Prostate gland (tissue), 2 donors: ENCODE results near the gene TNKS1BP1. TPM values are rescaled to one million over a fixed set of nuclear protein-coding genes. Genes with fewer than 3 reads are reported as not detected.
A peak's percentile ranks its signal among the peaks of the same experiment; 100 is the strongest.

Experiments used
- DNase-seq: peaks from one replicate; pipeline ENCODE4 v3.0.0-alpha.2; 2019; ENCODE audit warnings: low spot score
- H3K27ac ChIP-seq, 2 donors: fragments of 200-600 bp; sonication (generic); 2 replicates each; pipeline ENCODE4 v1.5.1; 2017 to 2019
- H3K27me3 ChIP-seq: fragments of 200-600 bp; sonication (generic); replicated peaks from 2 replicates; pipeline ENCODE4 v1.5.1; 2019; ENCODE audit not compliant: insufficient read depth
- H3K36me3 ChIP-seq, 2 donors: fragments of 200-600 bp; sonication (generic); 1 replicate in 1 of 2; 2 replicates in 1 of 2; pipeline versions ENCODE4 v1.5.1 to v1.8.1; 2017 to 2019
- H3K4me1 ChIP-seq: fragments of 200-600 bp; sonication (generic); replicated peaks from 2 replicates; pipeline ENCODE4 v1.5.1; 2019
- H3K4me3 ChIP-seq, 2 donors: fragments of 200-600 bp; sonication (generic); 2 replicates each; pipeline ENCODE4 v1.5.1; 2017 to 2019
- H3K9me3 ChIP-seq: fragments of 200-600 bp; sonication (generic); 2 replicates; pipeline ENCODE4 v1.5.1; 2017
- POLR2A ChIP-seq: fragments of 450-650 bp; IDR thresholded peaks from one replicate; pipeline ENCODE4 v1.6.1; 2016; ENCODE audit warnings: antibody characterized with exemption, mild to moderate bottlenecking
- POLR2AphosphoS5 ChIP-seq: sonication (generic); formaldehyde crosslinking; IDR thresholded peaks from one replicate; pipeline ENCODE4 v1.6.1; 2017; ENCODE audit warnings: antibody characterized with exemption
- WGBS: methylation state at CpG from one replicate; pipeline ENCODE4 v1.1.5; 2018; 5-methylcytosine and 5-hydroxymethylcytosine counted together
- intact Hi-C: fragments of 100-400 bp; cut with DNase I; formaldehyde crosslinking; loops from one replicate; pipeline ENCODE4 v1.14.2; 2022
- total RNA-seq, 2 donors: library from RNA; depleted of rRNA; stranded (reverse); fragments of >200 nt; gene quantifications; one replicate each; pipeline ENCODE4 v1.1.0, GENCODE V29; 2016
- TF ChIP-seq, protein P1 (sequence below), 4 experiments: fragments of 200-600 bp in 2 of 4; fragments of 450-650 bp in 2 of 4; sonication (generic) in 2 of 4; IDR thresholded peaks; 1 replicate in 3 of 4; 2 replicates in 1 of 4; pipeline ENCODE4 v1.5.1; 2016 to 2019; ENCODE audit warnings: antibody characterized with exemption in 4 of 4, mild to moderate bottlenecking in 2 of 4, moderate library complexity in 2 of 4

TNKS1BP1 gene
- total RNA-seq = 100 to 1,000 TPM; 140 to 158 TPM

DNA sequence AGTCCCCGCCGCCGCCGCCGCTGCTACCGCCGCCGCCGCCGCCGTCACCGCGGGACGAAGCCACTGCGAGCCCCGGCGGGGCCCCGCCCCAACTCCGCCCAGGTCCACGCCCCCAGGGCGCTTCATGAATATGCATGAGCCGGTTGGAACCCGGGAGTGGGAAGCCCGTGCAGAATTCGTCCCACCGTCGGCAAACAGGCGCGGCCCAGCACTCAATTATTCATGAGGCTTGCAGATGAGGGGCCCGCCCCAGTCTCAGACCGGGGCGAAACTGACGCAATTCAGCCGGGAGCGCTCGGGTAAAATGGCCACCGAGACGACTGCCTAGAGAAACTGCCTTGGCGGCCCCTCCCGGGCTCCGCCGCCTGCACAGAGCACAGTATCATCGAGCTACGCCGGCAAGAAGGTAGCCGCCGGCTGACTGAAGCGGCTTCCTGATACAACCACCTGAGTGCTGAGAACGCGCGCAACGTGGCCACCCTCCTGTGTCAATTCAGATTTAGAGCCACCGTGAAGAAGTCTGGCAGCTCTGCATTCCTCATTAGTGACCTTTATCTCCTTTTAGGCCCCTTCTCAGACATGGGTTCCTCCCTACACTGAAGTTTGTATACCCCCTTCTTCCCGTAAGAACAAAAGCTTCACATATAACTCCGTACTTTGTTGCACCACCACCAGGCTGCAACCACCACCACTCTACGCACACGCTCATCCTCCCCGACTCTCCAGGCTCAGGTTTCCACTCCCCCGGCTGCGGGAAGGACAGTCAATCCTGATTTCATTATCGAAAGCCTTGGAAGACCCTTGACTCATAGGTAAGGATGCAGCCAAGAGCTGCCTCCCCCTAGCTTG, at the start of gene TNKS1BP1:
TSS of gene TNKS1BP1 (minus strand) at position 67 of the 849 bp plus-strand sequence. CDS start 3,067 bp downstream, outside the sequence.
- H3K36me3 ChIP-seq = peaks cover 3 to 5% of the 10 kb centered on the region in 2 donors
- H3K4me1 ChIP-seq = peaks cover 17% of the 10 kb centered on the region

DNA sequence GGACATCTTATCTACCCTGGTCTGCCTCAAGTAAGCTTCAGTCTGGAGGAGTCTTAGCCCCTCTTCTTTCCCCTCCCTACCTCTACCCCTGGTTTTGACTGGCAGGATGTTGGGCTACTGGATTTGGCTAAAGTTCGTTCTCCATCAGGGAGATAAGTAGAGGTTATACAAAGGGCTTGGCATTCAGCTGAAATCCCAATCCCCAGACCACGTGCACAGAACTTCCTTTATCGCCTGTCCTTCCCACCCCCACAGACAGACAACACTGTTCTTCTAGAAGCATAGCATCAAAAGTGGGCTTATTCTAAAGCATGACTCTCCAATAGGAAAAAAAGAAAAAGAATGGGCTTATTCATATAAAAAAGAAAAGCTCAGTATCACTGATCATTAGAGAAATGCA, 48.4 kb upstream of the TNKS1BP1 start:
- no peak for DNase-seq
- no peaks in the 10 kb centered on the region for H3K36me3 ChIP-seq
- peaks cover 5% of the 10 kb centered on the region for H3K27me3 ChIP-seq
- no peaks in the 10 kb centered on the region for H3K9me3 ChIP-seq
- no peak overlapping the region for H3K4me3 ChIP-seq
- no peaks in the 10 kb centered on the region for H3K4me1 ChIP-seq
- no peak overlapping the region for H3K27ac ChIP-seq
- WGBS = 61% methylated on average over 3 of the region's 3 CpGs
- intact Hi-C loops = no loop called here
- TF ChIP-seq POLR2A (no peak), POLR2AphosphoS5 (no peak)
- TF ChIP-seq, protein P1, sequence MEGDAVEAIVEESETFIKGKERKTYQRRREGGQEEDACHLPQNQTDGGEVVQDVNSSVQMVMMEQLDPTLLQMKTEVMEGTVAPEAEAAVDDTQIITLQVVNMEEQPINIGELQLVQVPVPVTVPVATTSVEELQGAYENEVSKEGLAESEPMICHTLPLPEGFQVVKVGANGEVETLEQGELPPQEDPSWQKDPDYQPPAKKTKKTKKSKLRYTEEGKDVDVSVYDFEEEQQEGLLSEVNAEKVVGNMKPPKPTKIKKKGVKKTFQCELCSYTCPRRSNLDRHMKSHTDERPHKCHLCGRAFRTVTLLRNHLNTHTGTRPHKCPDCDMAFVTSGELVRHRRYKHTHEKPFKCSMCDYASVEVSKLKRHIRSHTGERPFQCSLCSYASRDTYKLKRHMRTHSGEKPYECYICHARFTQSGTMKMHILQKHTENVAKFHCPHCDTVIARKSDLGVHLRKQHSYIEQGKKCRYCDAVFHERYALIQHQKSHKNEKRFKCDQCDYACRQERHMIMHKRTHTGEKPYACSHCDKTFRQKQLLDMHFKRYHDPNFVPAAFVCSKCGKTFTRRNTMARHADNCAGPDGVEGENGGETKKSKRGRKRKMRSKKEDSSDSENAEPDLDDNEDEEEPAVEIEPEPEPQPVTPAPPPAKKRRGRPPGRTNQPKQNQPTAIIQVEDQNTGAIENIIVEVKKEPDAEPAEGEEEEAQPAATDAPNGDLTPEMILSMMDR (IDR thresholded peaks at IDR 0.05) = no peak

More for the DNA sequence above, at the start of gene TNKS1BP1:
- peak within 1 kb of the TSS; percentile 97 to 99 for H3K27ac ChIP-seq
- no peaks in the 10 kb centered on the region for H3K27me3 ChIP-seq
- WGBS = under 1% methylated on average over 44 of the region's 61 CpGs
- intact Hi-C loops = loop anchor here (10.0 kb wide), 1 partner anchor 1250 kb away; the partner anchor contains the start of genes LPXN and ZFP91
- peak; percentile 99 for DNase-seq
- no peaks in the 10 kb centered on the region for H3K9me3 ChIP-seq
- peak within 1 kb of the TSS; percentile 81 to 94 for H3K4me3 ChIP-seq
- TF ChIP-seq, protein P1 (IDR thresholded peaks at IDR 0.05) = peak in 1 of 4 experiments; percentile 12
- TF ChIP-seq POLR2A (peak; percentile 88), POLR2AphosphoS5 (peak; percentile 92)

- Histone ChIP-seq H3K27me3 (no peaks in the 10 kb centered on the region), H3K4me3 (no peak overlapping the region), H3K9me3 (no peaks in the 10 kb centered on the region), H3K36me3 (no peaks in the 10 kb centered on the region), H3K27ac (no peak overlapping the region), H3K4me1 (no peaks in the 10 kb centered on the region)
- intact Hi-C loops = no loop called here
- no peak for DNase-seq
- TF ChIP-seq POLR2A (no peak), POLR2AphosphoS5 (no peak)
- TF ChIP-seq, protein P1 (IDR thresholded peaks at IDR 0.05) = no peak
Observed at GRCh38 chr11:57370941-57371340, 46.2 kb upstream of the TNKS1BP1 start.

DNA sequence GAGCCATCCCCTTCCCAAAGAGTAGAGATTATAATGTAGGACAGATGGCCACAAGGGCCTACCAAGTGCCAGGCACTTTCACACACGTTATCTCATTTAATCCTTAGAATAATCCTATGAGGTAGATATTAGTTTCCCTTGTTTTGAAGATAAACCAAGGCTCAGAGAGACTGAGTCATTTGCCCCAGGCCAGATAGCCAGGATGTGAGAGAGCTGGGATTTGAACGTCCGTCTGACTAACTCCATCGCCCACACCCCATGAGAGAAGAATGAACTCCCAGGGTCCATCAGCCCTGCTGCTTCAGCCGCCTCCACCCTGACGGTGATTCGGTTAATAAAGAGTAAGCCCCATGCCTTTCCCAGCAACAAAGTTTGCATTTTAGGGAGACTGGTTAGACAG, 45.5 kb upstream of the TNKS1BP1 start:
- intact Hi-C loops = no loop called here
- no peak for DNase-seq
- H3K27me3 ChIP-seq = no peaks in the 10 kb centered on the region
- 84% methylated on average over 7 of the region's 7 CpGs for WGBS
- no peak overlapping the region for H3K27ac ChIP-seq
- no peaks in the 10 kb centered on the region for H3K9me3 ChIP-seq
- H3K4me1 ChIP-seq = no peaks in the 10 kb centered on the region
- TF ChIP-seq POLR2A = no peak
- TF ChIP-seq, protein P1 (IDR thresholded peaks at IDR 0.05) = no peak
- no peak for TF ChIP-seq POLR2AphosphoS5
- H3K36me3 ChIP-seq = no peaks in the 10 kb centered on the region
- H3K4me3 ChIP-seq = no peak overlapping the region

DNA sequence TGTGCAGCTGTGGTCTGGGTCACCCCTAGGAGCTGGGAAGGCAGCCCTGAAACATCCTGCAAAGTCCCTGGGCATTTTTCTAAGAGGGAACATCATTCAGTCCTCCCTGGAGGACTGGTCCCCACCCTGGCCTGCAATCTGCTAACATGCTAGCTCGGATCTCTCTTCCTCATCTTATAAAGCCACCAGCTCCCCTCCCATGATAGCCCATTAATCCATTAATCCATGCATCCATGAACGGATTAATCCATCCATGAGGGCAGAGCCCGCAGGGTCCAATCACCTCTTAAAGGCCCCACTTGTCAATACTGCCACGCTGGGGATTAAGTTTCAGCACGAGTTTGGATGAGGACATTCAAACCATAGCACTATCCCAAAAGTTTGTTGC, 44.1 kb upstream of the TNKS1BP1 start:
- no peak for TF ChIP-seq POLR2AphosphoS5
- TF ChIP-seq POLR2A = no peak
- TF ChIP-seq, protein P1 (IDR thresholded peaks at IDR 0.05) = no peak
- no peak overlapping the region for H3K27ac ChIP-seq
- 73% methylated on average over 5 of the region's 5 CpGs for WGBS
- H3K9me3 ChIP-seq = no peaks in the 10 kb centered on the region
- H3K36me3 ChIP-seq = no peaks in the 10 kb centered on the region
- intact Hi-C loops = no loop called here
- no peaks in the 10 kb centered on the region for H3K27me3 ChIP-seq
- no peak for DNase-seq
- H3K4me1 ChIP-seq = no peaks in the 10 kb centered on the region
- no peak overlapping the region for H3K4me3 ChIP-seq
